HG03558 (cell line): ENCODE data around the gene AGBL4.

Source experiments
- ATAC-seq: cut with Tn5 transposase; IDR thresholded peaks from one replicate; pipeline ENCODE4 v1.9.1; 2021; ENCODE audit warnings: moderate number of reproducible peaks; ENCODE audit not compliant: unreplicated experiment; ENCODE audit errors: extremely low read depth

The AGBL4 gene

DNA sequence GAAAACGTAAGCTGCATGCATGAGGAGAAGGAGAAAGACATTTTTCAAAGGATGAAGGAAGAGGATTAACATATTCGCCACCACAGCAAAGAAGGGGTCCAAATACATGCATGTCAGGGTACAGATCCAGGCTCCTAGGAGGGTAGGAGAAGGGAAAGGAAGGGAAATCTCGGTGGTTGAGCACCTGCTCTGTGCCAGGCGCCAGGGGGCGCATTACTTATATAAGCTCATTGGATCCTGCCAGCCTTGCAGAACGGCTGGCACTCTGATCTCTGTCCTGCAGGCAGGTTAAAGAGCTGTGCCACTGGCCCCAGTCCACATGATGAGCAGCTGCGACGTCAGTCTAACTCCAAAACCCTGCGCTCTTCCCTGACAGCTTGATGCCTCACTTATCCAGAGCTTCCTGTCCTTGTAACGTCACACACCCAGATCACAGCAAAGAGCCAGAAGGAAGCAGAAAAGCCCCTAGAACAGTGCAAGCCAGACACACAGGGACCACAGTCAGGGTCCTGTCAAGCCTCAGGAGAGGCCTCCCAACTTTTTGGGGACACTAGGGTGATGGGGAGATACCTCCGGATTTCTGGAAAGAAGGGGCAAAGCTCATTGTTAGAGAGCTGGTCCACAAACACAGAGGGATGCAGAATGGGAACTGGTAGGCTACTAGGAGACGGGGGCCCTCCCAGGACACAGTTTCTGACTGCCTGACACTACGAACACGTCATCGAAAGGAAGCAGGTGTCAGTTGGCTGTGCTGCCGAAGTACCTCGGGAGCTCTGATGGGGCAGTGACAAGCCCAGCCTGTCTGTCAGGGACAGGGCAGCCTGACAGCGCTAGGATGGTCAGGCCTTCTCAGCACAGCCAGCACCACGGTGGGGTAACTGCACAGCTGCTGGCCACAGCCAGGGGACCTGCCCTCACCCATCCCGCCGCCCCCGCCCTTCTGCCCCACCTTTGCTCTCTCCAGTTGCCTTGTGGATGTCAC lies 1346.2 kb downstream of the AGBL4 start:
- no peak for ATAC-seq

DNA sequence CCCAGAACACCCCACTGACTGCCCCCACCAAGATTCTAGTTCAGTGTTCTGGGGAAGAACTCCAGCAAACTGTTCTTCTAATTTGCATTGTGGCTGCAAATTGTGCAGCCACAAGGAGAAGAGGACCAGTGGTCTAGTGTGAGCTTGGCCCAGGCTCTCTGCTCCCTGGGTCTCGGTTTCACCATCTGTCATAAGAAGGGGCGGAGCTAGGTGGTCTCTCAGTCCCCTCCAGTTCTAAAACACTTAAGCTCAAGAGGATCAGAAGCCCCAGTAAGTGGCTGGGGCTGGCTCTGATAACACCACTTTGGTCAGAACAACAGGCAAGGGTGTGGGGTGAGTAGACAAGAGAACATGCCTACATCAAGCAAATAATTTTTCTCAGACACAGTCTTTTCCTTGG lies 1346.9 kb downstream of the AGBL4 start:
- no peak for ATAC-seq

DNA sequence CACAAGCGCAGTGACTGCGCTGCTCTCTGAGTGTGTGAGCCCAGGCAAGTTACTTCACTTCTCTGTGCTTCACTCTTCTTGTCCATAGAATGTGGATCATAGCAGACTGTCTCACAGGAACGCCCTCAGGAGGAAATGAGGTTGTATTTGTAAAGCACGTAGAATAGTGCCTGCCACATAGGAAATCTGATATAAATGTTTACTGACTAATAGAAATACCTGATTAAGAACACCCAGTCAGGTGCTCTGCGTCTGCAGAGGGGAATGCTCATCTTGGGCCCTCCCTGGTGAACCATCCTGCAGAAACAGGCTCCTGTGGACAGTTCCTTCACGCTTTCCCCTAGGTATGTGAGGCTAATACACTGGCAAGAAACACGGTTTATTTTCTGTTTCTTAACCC lies 1347.4 kb downstream of the AGBL4 start:
- ATAC-seq, result no peak

DNA sequence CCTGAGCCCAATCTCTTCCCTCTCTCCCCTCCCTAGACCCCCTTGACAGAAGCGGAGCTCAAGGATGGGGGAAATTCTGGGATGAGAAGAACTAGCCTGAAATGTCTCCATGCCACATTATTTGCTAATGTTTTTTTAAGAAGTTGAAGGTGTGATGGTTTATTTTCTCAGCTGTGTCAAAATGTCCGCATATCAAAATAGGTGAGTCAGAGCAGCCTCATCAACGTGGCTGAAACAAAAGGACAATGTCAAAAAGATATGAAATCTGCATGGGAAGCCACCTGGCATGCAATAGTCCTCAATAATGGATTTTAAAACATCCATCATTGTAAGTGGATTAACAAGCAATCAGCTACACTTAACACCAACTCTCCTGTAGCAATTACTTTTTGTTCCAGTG lies 1348.5 kb downstream of the AGBL4 start:
- no peak for ATAC-seq

DNA sequence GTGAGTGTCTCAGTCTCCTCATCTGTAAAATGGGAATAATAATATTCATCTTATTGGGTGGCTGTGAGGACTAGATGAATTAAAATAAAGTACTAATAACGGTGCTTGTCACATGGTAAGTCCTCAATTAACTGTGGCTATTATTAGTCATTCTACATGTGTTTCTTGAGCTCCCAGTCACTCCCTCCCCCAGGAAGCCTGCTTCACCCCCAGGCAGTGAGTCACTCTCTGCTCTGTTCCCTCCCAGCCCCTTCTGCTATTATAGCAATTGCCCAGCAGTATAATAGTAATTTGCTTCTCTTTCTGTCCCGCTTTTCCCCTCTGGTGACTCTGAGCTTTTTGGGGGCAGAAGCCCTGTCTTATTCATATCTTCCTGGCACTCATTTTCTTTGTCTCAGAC lies 1349.1 kb downstream of the AGBL4 start:
- ATAC-seq, result no peak

DNA sequence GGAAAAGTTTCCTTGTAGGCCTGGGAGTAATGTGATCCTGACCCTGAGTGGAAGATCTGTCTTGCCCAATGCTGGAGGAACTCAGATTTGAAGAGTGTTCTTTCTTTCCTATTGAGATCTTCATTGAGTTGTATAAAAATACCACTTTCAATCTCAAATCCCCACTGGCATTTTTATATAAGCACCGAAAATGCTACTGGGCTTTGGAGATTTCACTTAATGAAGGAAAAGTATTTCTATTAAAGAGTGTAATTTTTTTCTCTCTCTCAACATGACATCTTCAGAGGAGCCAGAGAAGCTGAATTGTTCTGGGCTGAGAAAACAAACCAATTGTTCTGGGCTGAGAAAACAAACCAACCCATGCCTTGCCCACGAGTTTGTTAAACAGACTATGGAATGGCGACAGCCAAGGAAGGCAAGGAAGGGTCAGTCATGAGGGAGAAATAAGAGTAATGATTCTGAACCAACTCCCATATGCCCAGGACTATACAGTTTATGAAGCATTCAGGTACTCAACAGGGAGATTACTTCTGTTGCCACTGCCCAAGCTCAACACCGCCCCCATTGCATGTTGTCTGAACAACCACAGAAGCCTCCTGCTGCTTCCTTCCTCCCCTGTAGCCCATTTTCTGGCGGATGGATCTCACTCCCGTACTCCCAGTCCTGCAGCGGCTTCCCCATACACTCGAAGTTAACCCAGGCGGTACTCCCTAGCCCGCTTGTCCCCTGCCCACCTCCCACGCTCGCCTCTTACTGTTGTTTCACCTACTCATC lies 1350.2 kb downstream of the AGBL4 start:
- ATAC-seq, result no peak

DNA sequence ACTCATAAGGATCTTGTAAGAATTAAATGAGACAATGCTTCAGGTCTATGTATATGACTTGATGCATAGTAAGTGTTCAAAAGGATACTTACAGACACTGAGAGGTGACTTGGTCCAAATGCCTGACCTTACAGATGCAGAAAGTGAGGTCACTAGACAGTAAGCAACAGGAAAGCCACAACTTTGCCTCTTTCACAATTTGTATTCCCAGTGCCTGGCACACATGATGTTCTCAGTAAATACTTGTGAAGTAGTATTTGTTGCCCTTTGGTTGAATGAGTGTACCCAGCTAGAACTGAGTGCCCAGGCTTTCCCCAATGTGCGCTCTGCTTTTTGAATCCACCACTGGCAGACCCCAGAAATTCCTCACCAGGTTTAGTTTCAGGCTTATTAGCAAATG lies 1352.2 kb downstream of the AGBL4 start:
- no peak for ATAC-seq

DNA sequence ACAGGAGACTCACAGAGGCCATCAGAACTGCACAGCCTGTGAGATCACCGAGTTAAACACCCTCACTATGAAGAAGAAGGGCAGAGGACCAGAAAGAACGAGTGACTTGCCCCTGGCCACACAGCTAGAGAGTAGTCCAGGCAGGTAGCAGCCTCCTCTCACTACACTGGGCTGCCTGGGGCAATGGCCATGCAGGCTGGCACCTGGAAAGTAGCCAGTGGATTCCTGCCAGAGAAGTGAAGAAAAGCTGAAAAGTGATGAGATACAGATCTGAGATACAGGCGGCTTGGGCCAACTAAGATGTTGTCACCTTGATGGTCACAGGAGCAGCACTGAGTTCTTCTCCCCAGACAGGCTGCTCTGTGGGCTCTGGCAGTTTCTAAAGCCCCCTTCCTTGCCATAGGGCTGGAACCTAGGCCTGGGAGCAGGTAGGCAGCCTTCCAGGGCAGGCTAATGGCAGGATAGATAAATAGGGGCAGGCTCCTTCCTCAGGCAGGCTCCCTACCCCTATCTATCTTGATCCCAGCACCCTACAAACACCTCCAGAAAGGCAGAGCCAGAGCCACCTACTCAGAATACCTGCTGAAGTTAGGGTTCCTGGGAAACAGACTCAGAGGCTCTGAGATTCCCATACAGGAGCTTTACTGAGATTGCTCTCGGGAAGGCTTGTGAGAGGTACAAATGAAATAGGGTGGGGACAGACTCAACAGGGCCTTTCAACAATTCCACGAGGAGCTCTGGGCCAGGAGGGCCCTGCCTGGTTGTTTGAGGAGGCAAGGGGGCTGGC lies 1353.3 kb downstream of the AGBL4 start:
- ATAC-seq, result no peak

DNA sequence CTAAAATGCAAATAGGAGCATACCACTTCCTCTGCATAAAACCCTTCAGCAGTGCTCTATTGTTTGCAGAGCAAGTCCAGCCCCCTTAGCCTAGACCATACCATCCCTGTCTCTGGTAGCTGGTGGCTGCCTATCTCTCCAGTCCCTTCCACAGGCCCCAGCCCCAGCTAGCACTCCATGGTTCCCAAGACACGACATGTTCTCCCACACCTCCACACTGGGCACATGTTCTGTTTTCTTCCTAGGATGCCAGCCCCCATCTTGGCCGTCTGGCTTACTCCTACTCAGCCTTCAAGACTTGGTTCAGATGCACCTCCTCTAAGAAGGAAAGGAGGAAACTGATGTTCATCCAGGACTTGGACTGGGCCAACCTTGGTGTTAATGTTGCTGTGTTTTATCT lies 1355.4 kb downstream of the AGBL4 start:
- ATAC-seq, result no peak

DNA sequence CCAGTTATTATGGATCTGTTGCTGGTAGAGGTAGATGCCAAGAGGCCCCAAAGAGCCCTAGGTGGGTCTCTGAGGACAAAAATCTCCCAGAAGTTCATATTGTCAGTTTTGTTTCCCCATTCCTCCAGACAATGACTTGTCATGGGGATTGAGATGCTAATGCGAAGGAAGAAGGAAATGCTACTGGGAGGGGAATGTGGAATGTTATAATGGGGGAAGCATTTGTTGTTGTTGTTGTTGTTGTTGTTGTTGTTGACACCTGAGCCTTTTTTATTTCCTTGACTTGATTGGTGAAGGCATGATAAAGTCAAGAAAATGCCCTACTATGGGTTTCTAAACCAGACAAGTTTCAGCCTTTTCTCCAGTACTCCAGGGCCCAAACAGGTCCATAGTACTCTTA lies 1356.0 kb downstream of the AGBL4 start:
- ATAC-seq, result no peak

DNA sequence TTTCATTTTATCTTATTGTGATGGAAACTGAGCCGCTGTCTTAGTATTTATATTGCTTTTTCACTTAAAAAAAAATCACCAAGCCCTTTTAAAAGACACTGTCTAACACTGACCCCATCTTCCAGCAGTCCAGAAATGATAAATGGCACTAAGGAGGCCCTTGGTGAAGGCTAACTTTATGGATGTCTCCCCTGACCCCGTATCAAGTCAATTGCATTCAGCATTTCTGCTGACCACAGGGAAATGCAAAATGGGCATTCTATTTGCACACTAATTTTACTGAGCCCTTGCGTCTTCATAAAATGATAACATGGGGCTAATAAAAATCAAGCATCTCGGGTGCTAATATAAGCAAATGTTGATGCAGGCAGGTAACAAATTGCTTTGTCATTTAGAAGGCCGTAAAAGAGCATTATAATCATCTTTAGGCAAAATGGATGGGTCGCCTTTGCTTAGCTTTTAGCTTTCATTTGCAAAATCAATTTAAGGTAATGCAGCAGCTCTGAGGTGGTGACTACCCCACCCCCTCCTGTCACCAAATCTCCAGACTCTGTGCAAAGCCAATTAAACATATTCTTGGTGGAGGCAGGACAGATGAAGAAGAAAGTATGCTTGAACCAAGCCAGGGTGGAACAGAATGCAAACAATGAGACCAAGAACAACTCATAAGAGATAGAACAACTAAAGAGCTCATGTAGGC lies 1357.9 kb downstream of the AGBL4 start:
- ATAC-seq, result no peak

DNA sequence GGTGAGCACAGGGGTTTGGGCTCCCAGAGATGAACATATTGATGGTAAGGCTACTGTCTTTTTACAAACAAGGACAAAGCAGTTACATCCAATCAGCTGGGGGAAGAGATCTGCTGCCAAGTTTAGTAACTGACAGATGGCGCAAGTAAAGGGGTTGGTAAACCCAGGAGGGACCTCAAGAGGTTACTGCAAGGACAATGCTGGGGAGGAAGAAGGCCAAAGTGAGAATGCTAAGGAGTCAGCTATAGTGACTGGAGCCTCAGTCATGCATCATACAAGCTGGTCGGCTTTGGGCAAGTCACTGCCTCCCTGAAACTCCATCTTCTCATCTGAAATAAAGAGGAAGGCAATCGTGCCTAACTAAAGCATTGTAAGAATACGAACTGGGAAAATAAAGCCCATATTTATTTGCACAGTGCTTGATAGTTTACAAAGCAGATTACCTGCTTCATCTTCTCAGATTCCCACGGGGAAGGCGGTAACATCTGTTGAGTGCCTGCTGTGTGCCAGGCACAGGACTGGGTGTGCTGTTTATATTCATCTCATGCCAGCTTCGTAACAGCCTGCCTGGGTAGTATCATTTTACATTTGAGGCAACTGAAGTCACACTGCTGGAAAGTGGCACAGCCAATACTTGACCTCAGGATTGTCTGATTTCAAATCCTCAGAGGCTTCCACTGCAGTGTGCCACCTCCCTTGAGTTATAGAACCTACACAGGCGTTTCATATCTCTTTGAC lies 1361.9 kb downstream of the AGBL4 start:
- ATAC-seq, result no peak

DNA sequence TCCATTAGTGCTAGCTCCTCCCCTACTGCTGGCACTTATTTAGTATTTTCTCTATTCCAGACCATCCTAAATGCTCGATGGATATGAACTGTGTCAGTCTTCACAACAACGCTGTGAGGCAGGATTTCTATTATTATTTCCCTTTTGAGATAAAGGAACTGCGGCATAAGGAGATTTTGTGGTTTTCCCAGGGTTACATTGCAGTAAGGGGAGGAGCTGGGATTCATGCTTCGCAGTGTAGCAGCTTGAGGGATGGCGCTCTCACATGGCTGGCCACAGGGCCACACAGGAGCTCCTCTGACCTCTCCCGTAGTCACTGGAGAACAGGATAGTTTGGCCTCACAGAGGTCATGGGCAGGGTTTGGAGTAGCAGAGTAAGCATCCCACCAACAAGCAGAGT lies 1364.0 kb downstream of the AGBL4 start:
- no peak for ATAC-seq

DNA sequence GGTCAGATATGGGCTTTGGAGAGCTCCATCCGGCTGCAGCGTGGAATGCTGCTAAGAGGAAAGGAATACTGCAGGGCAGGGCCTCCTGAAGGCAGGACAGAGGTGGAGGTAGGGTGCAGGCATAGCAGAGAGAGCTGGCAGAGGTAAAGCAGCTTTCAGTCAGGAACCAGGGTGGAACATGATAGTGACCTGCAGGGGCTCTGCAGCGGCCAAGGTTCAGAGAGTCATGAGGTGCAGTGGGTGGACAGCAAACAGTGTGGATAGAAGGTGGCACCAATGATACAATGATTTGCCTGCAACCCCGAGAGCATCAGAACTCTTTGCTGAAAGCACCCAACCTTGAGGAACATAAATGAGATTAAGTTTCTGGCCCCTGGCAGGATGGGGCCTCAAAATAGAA lies 1366.3 kb downstream of the AGBL4 start:
- ATAC-seq, result no peak

DNA sequence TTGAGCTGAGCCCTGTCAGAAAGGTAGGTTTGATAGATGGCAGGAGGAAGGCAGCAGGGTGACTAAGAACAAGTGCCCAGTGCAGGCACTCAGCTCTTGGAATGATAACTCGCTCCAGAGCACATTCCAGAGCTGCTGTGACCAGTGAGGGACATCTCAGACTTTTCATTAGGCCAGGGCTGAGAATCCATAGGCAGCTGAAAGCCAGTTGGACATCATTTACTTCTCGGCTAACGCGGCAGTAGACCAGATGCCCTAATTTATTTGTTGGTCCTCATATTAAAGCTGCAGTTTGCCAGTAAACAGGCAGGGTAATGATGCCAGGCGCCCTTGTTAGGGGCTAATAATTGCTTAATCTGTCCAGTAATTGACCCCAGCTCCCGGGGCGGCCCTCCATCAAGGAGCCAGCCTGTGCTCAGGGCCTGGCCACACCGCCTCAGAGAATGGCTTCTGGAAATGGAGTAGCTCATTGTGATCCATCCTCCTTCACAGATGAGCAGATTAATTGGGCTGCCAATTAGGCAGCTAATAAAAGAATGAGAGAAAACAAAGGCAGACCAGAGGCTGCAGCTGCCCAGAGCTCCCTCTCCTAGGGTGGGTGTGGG lies 1369.0 kb downstream of the AGBL4 start:
- no peak for ATAC-seq

DNA sequence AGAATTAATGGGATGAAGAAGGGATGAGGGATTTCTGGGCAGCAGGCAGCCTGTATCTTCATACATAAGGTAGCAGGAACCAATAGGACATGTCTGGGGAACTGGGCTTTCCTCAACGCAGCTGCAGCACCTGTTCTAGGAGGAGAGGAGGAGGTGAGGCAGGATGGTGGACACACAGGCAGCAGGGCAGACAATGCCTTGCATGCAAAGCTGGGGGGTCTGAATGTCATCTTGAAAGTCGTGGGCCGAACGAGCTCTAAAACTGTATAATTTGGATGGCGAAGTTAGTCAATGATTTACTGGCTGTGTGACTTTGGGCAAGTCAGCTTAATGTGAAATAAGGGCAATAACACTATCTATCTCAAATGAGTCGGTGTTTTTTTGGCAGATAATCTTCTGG lies 1371.4 kb downstream of the AGBL4 start:
- no peak for ATAC-seq

DNA sequence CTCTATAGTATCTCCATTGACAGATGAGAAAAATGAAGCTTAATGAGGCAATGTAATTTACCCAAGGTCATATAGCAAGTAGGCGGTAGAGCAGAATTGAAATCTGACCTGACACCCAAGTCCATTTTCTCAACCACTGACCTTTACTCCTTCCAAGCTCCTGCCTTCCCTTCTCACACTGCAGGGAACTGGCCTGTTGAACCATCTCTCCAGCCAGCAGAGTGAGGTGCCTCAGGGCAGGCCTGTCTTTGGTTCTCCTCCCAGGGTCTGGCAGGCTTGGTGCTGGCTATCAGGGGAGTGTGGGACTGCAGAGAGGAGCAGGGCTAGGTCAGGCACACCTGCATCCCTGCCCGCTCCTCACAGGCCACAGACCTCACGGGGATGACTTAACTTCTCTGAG lies 1373.9 kb downstream of the AGBL4 start:
- no peak for ATAC-seq

DNA sequence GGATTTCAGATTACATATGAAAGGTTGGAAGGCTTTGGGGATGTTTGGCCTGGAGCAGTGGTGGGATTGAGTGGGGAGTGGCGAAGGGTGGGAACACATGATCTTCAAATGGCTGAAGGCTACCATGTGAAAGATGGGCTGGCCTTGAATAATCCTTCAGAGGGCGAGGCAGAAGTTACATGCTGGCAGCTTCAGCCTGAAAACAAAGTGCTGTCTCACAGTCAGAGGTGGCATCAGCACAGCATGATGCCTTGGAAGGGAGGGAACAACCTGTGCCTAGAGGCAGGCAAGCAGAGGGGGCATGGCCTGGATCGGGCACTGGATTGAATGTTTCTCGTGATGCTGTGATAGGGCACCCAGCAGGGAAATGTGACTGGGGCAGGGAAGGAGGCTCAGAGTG lies 1377.9 kb downstream of the AGBL4 start:
- no peak for ATAC-seq
